ENCODE results near the gene ATP10A.

ATP10A gene

DNA sequence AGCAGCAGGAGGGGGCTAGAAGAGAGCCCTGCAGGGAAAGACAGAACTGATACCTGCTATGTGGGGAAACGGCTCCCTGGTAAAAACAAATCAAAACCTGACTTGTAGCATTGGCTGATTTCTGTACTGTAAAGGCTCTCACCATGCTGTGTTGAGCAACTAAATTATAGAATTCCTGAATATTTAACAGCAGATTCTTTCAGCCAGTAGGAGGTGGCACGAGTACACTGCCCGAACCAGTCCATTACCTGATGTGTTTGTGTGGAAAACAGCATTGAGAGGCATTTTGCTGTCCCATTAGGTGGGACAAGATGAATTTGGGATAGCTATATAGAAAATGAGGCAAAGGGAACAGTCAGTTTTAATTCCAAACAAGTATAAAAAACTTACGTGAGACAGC, 201.2 kb downstream of the ATP10A start:
- TF ChIP-seq, protein P1, sequence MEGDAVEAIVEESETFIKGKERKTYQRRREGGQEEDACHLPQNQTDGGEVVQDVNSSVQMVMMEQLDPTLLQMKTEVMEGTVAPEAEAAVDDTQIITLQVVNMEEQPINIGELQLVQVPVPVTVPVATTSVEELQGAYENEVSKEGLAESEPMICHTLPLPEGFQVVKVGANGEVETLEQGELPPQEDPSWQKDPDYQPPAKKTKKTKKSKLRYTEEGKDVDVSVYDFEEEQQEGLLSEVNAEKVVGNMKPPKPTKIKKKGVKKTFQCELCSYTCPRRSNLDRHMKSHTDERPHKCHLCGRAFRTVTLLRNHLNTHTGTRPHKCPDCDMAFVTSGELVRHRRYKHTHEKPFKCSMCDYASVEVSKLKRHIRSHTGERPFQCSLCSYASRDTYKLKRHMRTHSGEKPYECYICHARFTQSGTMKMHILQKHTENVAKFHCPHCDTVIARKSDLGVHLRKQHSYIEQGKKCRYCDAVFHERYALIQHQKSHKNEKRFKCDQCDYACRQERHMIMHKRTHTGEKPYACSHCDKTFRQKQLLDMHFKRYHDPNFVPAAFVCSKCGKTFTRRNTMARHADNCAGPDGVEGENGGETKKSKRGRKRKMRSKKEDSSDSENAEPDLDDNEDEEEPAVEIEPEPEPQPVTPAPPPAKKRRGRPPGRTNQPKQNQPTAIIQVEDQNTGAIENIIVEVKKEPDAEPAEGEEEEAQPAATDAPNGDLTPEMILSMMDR (IDR thresholded peaks at IDR 0.05; ENCODE audit: insufficient read depth, low read depth, low read length, missing control alignments) = no peak
- no peak overlapping the region for H3K4me3 ChIP-seq (ENCODE audit: low read depth, low read length)
- DNase-seq (ENCODE audit: low read depth) = no peak

DNA sequence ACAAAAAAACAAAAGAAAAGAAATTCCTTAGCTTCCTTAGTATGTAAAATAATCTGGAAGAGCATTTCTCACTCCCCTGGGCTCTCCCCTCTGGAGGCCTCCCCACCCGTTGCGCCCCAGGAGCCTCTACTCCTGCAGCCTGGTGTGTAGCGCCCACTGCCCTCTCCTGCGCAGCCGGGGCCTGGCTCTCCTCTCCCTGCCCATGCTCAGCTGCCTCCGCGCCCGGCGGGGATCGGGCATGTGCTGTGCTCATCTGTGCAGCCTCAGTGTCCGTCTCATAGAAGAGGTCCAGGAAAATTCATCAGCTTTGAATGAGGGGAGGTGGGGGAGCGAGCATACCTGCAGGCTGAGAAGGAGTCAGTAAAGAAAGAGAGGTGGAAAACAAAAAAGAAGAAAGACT, 203.9 kb downstream of the ATP10A start:
- no peak for DNase-seq (ENCODE audit: low read depth)
- no peak overlapping the region for H3K4me3 ChIP-seq (ENCODE audit: low read depth, low read length)
- TF ChIP-seq, protein P1 (IDR thresholded peaks at IDR 0.05; ENCODE audit: insufficient read depth, low read depth, low read length, missing control alignments) = no peak

DNA sequence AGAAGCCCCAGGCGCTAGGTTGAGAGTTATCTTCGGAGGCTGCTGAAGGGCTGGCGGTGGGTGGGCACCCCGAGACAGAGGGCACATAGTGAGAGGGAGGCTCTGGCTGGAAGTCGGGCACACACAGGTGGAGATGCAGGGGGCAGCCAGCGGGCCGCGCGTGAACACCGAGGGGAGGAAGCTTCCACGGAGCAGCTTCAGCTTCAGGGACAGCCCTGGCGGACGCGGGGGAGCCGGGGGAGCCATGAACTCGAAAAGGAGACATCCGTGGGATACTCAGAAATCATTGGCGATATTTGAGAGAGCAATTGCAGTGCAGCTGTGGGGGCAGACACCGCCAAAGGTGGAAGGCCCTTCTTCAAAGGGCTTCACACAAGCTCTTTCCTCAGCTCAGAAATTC, 204.6 kb downstream of the ATP10A start:
- no peak overlapping the region for H3K4me3 ChIP-seq (ENCODE audit: low read depth, low read length)
- TF ChIP-seq, protein P1 (IDR thresholded peaks at IDR 0.05; ENCODE audit: insufficient read depth, low read depth, low read length, missing control alignments) = no peak
- no peak for DNase-seq (ENCODE audit: low read depth)

DNA sequence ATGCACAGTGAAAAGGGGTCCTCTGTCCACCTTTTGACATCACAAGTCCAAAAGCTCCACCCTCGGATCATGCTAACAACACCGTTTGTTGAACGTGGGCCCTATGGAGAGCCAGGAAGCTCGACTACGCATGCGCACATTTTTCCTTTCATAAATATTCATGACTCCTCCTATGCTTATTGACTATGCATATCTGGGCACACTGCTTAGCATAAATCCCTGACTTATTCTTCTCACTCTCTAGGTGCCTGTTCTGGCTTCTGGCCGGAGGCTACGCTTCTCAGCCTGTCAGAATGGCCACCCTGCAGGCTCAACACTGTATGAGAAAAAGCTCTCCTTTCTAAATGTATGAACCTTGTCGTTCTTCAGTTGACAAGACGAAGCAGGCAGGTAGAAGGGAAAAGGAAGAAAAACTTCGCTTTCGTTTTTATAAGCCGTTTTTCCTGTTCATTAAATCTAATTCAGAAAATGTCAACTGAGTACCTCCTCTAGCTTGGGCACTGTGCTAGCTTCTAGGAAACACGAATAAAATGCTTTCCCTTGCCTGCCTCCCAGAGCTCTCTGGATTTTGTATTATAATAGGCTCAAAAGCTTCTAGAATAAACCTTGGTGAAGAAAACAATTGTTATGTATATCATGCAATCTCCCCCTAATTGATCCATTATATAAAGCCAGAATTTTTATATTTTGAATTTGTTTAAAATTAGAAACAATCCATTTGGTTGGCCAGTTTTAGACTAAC, 207.7 kb downstream of the ATP10A start:
- H3K4me3 ChIP-seq (ENCODE audit: low read depth, low read length) = no peak overlapping the region
- TF ChIP-seq, protein P1 (IDR thresholded peaks at IDR 0.05; ENCODE audit: insufficient read depth, low read depth, low read length, missing control alignments) = no peak
- no peak for DNase-seq (ENCODE audit: low read depth)

DNA sequence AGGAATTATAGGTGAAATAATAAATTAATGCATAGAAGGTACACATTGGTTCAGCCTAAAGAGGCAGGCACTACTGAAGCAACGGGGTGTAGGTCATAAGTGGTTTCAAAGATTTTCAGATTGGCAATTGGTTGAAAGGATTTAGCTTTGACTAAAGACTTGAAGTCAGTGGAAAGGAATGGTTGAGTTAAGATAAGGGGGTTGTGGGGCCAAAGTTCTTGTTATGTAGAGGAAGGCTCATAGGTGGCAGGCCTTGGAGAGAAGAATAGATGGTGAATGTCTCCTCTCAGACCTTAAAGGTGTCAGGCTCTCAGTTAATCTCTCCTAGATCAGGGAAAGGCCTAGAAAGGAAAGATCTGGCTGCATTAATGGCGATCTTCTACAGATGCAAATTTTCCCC, 209.8 kb downstream of the ATP10A start:
- H3K4me3 ChIP-seq (ENCODE audit: low read depth, low read length) = no peak overlapping the region
- TF ChIP-seq, protein P1 (IDR thresholded peaks at IDR 0.05; ENCODE audit: insufficient read depth, low read depth, low read length, missing control alignments) = no peak
- DNase-seq (ENCODE audit: low read depth) = no peak

DNA sequence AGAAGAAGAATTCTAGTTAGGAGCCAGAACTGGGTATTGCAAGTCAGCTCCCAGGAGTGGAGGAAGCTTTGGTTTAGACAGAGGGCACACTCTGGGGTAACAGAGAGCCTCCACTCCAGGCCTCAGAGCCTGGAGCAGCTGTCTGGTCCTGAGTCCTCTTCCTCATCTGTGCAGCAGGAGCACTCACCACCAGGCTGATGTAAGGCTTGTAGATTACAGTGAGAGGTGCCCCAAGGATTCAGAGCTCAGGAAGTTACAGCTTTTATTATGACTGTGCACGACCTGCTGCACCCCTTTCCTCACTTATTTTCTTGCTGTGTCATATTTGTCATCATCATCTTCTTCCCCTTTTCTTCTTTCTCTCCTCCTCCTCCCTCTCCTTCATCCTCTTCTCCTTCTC, 210.4 kb downstream of the ATP10A start:
- H3K4me3 ChIP-seq (ENCODE audit: low read depth, low read length) = no peak overlapping the region
- TF ChIP-seq, protein P1 (IDR thresholded peaks at IDR 0.05; ENCODE audit: insufficient read depth, low read depth, low read length, missing control alignments) = no peak
- no peak for DNase-seq (ENCODE audit: low read depth)

DNA sequence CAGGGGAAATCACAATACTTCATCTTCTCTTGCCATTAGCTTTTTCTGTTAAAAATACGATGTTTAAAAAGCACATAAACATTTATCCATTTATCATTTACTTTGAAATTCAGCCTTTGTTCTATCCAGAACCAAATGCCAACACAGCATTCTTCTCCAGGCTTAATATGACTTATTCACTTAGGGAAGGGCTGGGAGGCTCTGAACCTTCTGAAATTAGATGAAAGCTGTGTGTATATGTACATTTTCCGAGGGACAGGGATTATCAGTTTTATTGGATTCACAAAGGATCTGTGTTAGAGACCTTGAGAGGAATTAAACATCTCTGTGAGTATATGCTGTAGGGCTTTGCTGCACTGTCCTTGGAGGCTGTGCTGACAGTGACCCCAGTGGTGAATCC, 213.7 kb downstream of the ATP10A start:
- TF ChIP-seq, protein P1 (IDR thresholded peaks at IDR 0.05; ENCODE audit: insufficient read depth, low read depth, low read length, missing control alignments) = no peak
- no peak for DNase-seq (ENCODE audit: low read depth)
- no peak overlapping the region for H3K4me3 ChIP-seq (ENCODE audit: low read depth, low read length)
